ENCODE results near the gene PRDX4.
A peak's percentile ranks its signal among the peaks of the same experiment; 100 is the strongest.
"Not testable (repeated sequence)": the region's sequence is repeated elsewhere in the genome, so short reads cannot be mapped to it uniquely, and the experiment has no call there.

Gene PRDX4

GRCh38 chrX:23667239-23668177 is at the start of gene PRDX4:
TSS of gene PRDX4 (plus strand) at chrX:23667493. CDS start at chrX:23667571, 78 bp downstream.
- DNase-seq: peak; percentile 65

- no peak for DNase-seq
Observed at GRCh38 chrX:23621621-23622265, 45.5 kb upstream of the PRDX4 start.

GRCh38 chrX:23623797-23624196 is 43.5 kb upstream of the PRDX4 start:
- DNase-seq: no peak

GRCh38 chrX:23626651-23627050 is 40.6 kb upstream of the PRDX4 start:
- no peak for DNase-seq

- no peak for DNase-seq
Observed at GRCh38 chrX:23628131-23628530, 39.2 kb upstream of the PRDX4 start.

GRCh38 chrX:23631136-23631535 is 36.2 kb upstream of the PRDX4 start:
- DNase-seq: no peak

GRCh38 chrX:23633834-23634580 is 33.3 kb upstream of the PRDX4 start:
- no peak for DNase-seq

GRCh38 chrX:23637187-23637586 is 30.1 kb upstream of the PRDX4 start:
- DNase-seq: no peak

- DNase-seq: no peak
Observed at GRCh38 chrX:23643020-23643419, 24.3 kb upstream of the PRDX4 start.

- no peak for DNase-seq
Observed at GRCh38 chrX:23644744-23645143, 22.5 kb upstream of the PRDX4 start.

- DNase-seq: peak; percentile 6
Observed at GRCh38 chrX:23656091-23656490, 11.2 kb upstream of the PRDX4 start.

GRCh38 chrX:23656684-23657083 is 10.6 kb upstream of the PRDX4 start:
- no peak for DNase-seq

GRCh38 chrX:23659339-23659738 is 8.0 kb upstream of the PRDX4 start:
- no peak for DNase-seq

GRCh38 chrX:23660083-23660765 is 7.1 kb upstream of the PRDX4 start:
- DNase-seq: not testable (repeated sequence)

GRCh38 chrX:23660766-23661132 is 6.5 kb upstream of the PRDX4 start:
- no peak for DNase-seq

GRCh38 chrX:23661671-23662070 is 5.6 kb upstream of the PRDX4 start:
- peak; percentile 17 for DNase-seq

- no peak for DNase-seq
Observed at GRCh38 chrX:23662187-23662586, 5.1 kb upstream of the PRDX4 start.

GRCh38 chrX:23662853-23663252 is 4.4 kb upstream of the PRDX4 start:
- no peak for DNase-seq

- DNase-seq: no peak
Observed at GRCh38 chrX:23664496-23664895, 2.8 kb upstream of the PRDX4 start.

- DNase-seq: no peak
Observed at GRCh38 chrX:23666282-23666681, 1.0 kb upstream of the PRDX4 start.

- DNase-seq: no peak
Observed at GRCh38 chrX:23668335-23668734, 1.0 kb downstream of the PRDX4 start.

- DNase-seq: no peak
Observed at GRCh38 chrX:23670528-23670927, 3.2 kb downstream of the PRDX4 start.

GRCh38 chrX:23673108-23673507 is 5.8 kb downstream of the PRDX4 start:
- DNase-seq: no peak
